H1 (cell line): ENCODE data around the gene ICE1. TPM values are rescaled to one million over a fixed set of nuclear protein-coding genes. Genes with fewer than 3 reads are reported as not detected.

ENCODE experiments used
- CBX5 ChIP-seq: fragments of 300-800, 300-1000 bp; sonication (generic); IDR thresholded peaks from 2 replicates; pipeline ENCODE4 v1.7.1; 2016; ENCODE audit warnings: antibody characterized with exemption, low read length, low read depth
- CEBPB ChIP-seq: IDR thresholded peaks from 2 replicates; pipeline ENCODE4 v1.6.1; 2012; ENCODE audit warnings: low read depth, low read length
- CTCF ChIP-seq, 3 experiments: IDR thresholded peaks; 1 replicate in 2 of 3; 2 replicates in 1 of 3; pipeline versions ENCODE4 v1.5.1 to v1.6.1; 2011; ENCODE audit warnings: low read length in 3 of 3, mild to moderate bottlenecking in 3 of 3, inconsistent platforms in 2 of 3, low read depth in 1 of 3, moderate library complexity in 1 of 3; ENCODE audit not compliant: insufficient read depth in 1 of 3; ENCODE audit errors: control extremely low read depth in 1 of 3
- EGR1 ChIP-seq: IDR thresholded peaks from 2 replicates; pipeline ENCODE4 v1.6.1; 2011; ENCODE audit warnings: low read depth, low read length, borderline replicate concordance
- KDM5A ChIP-seq: fragments of 200-600 bp; IDR thresholded peaks from 2 replicates; pipeline ENCODE4 v1.7.1; 2012; ENCODE audit warnings: mild to moderate bottlenecking, low read length, inconsistent platforms, mixed read lengths
- PHF8 ChIP-seq: fragments of 200-600 bp; sonication (generic); conservative IDR thresholded peaks from 2 replicates; pipeline ENCODE4 v1.7.1; 2012; ENCODE audit warnings: low read depth, mild to moderate bottlenecking, inconsistent platforms, low read length, moderate library complexity
- RFX5 ChIP-seq: IDR thresholded peaks from 2 replicates; pipeline ENCODE4 v1.6.1; 2011; ENCODE audit warnings: low read depth, low read length, improper control_type of control experiment, borderline replicate concordance
- polyA plus RNA-seq, 7 experiments: library from polyadenylated mRNA; depleted of rRNA in 3 of 7; stranded (reverse) in 5 of 7; unstranded in 2 of 7; fragments of >200 nt in 5 of 7; fragments of 200-250 nt in 2 of 7; gene quantifications; 1 replicate in 5 of 7; 2 replicates in 1 of 7; 4 replicates in 1 of 7; pipeline versions ENCODE4 v1.2.1 to v1.2.3, GENCODE V29; 2011 to 2013; ENCODE audit warnings: missing spikeins in 2 of 7, mixed read lengths in 2 of 7
- total RNA-seq: library from RNA; stranded (reverse); fragmentation: NEBNext Ultra II Directional; extraction: Animal tissue kit (Norgen Biotek cat#: 25700); gene quantifications from 2 replicates; pipeline ENCODE4 v1.2.1, GENCODE V29; 2021

ICE1 gene
- total and polyA plus RNA-seq, 2 of the 8 experiments (the other 6 are each of a cell fraction or from before 2014, with no cell fraction given): 11.8 to 53.9 TPM

GRCh38 chr5:5461012-5461411 lies 38.5 kb downstream of the ICE1 start (continued):
- TF ChIP-seq CTCF (IDR thresholded peaks at IDR 0.05; ENCODE audit: control extremely low read depth in 1 of 3, insufficient read depth in 1 of 3, low read depth in 1 of 3, low read length in 3 of 3) (no peak), CBX5 (no peak), EGR1 (no peak), CEBPB (no peak), RFX5 (no peak), KDM5A (no peak), PHF8 (no peak)
- TF ChIP-seq, all 59 proteins: peak for 0
